HFFc6 (cell line): Measurements from ENCODE around the gene NELFE. TPM values are rescaled to one million over a fixed set of nuclear protein-coding genes. Genes with fewer than 3 reads are reported as not detected.

Experiments used
- DNase-seq: peaks from one replicate; pipeline ENCODE4 v3.0.0-alpha.2; 2018
- H3K27ac Mint-ChIP-seq: 2 replicates; pipeline ENCODE4 v1.8.0; 2020; ENCODE audit warnings: mild to moderate bottlenecking, mixed read lengths
- H3K27me3 Mint-ChIP-seq: 2 replicates; pipeline ENCODE4 v1.8.0; 2021; ENCODE audit warnings: mild to moderate bottlenecking, moderate library complexity, mixed read lengths; ENCODE audit not compliant: insufficient read depth
- H3K36me3 Mint-ChIP-seq: 2 replicates; pipeline ENCODE4 v1.8.0; 2021; ENCODE audit warnings: low read depth, mixed read lengths
- H3K4me1 Mint-ChIP-seq: 2 replicates; pipeline ENCODE4 v1.8.0; 2020; ENCODE audit warnings: low read depth, mixed read lengths
- H3K4me3 Mint-ChIP-seq: 2 replicates; pipeline ENCODE4 v1.8.0; 2020; ENCODE audit warnings: mild to moderate bottlenecking, moderate library complexity, mixed read lengths
- H3K9me3 Mint-ChIP-seq: 2 replicates; pipeline ENCODE4 v1.8.0; 2020; ENCODE audit warnings: mild to moderate bottlenecking, mixed read lengths
- total RNA-seq, 6 experiments: library from RNA; stranded (reverse); fragmentation: NEBNext Ultra II Directional; extraction: Animal tissue kit (Norgen Biotek cat#: 25700); gene quantifications; 2 replicates in 1 of 6; 3 replicates in 5 of 6; pipeline ENCODE4 v1.2.3, GENCODE V29; 2021
- TF ChIP-seq, protein P1 (sequence below): fragments of 200-600 bp; sonication (generic); IDR thresholded peaks from 2 replicates; pipeline ENCODE4 v1.5.0; 2021; ENCODE audit warnings: antibody characterized with exemption, mild to moderate bottlenecking

Gene NELFE
- total RNA-seq, 6 experiments from 2014 or later = 63.4 to 87.0 (median 78.7) TPM

GRCh38 chr6:31966997-31967925, 8.5 kb upstream of the NELFE start:
- TF ChIP-seq, protein P1, sequence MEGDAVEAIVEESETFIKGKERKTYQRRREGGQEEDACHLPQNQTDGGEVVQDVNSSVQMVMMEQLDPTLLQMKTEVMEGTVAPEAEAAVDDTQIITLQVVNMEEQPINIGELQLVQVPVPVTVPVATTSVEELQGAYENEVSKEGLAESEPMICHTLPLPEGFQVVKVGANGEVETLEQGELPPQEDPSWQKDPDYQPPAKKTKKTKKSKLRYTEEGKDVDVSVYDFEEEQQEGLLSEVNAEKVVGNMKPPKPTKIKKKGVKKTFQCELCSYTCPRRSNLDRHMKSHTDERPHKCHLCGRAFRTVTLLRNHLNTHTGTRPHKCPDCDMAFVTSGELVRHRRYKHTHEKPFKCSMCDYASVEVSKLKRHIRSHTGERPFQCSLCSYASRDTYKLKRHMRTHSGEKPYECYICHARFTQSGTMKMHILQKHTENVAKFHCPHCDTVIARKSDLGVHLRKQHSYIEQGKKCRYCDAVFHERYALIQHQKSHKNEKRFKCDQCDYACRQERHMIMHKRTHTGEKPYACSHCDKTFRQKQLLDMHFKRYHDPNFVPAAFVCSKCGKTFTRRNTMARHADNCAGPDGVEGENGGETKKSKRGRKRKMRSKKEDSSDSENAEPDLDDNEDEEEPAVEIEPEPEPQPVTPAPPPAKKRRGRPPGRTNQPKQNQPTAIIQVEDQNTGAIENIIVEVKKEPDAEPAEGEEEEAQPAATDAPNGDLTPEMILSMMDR = no peak
- Mint-ChIP-seq H3K27me3 (peaks cover 17% of the 10 kb centered on the region), H3K4me3 (no peak overlapping the region), H3K27ac (no peak overlapping the region), H3K9me3 (peaks cover 3% of the 10 kb centered on the region; the same call in 1 of the 2 replicates), H3K4me1 (peaks cover 19% of the 10 kb centered on the region), H3K36me3 (peaks cover 26% of the 10 kb centered on the region)
- no peak for DNase-seq

DNA sequence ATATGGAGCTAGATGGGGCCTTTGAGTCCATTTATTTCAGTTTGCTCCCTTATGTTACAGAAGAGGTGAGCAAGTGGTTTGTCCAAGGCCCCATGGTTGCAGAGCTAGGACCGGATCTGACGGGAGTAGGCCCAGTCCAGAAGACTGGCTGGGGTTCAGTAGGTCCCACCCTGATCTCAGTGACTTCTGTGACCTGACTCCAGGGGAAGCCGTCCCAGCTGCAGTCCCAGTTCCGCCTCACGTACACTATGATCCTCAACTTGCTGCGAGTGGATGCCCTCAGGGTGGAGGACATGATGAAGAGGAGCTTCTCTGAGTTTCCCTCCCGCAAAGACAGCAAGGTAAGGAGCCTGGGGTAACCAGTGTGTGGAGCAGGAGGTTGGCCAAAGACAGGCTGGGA, 7.7 kb upstream of the NELFE start:
- Mint-ChIP-seq H3K36me3 (peaks cover 29% of the 10 kb centered on the region), H3K4me1 (peaks cover 19% of the 10 kb centered on the region), H3K27me3 (peaks cover 9% of the 10 kb centered on the region), H3K9me3 (no peaks in the 10 kb centered on the region), H3K4me3 (no peak overlapping the region), H3K27ac (no peak overlapping the region)
- DNase-seq = no peak
- TF ChIP-seq, protein P1 = no peak

DNA sequence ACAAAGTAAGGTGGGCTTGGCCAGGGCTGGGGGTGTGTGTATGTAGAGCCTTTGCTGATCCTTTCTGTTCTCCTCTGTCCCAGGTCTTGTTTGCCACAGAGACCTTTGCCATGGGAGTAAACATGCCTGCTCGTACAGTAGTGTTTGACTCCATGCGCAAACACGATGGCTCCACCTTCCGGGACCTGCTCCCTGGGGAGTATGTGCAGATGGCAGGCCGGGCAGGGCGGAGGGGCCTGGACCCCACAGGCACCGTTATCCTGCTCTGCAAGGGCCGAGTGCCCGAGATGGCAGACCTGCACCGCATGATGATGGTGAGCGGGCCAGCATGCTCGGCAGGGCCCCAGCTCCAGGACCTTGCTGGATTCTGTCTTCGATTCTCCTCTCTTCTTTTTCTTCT, 6.9 kb upstream of the NELFE start:
- Mint-ChIP-seq H3K36me3 (peaks cover 31% of the 10 kb centered on the region), H3K27ac (no peak overlapping the region), H3K27me3 (peaks cover 8% of the 10 kb centered on the region), H3K4me1 (peaks cover 19% of the 10 kb centered on the region), H3K9me3 (no peaks in the 10 kb centered on the region), H3K4me3 (no peak overlapping the region)
- no peak for DNase-seq
- TF ChIP-seq, protein P1 = no peak

DNA sequence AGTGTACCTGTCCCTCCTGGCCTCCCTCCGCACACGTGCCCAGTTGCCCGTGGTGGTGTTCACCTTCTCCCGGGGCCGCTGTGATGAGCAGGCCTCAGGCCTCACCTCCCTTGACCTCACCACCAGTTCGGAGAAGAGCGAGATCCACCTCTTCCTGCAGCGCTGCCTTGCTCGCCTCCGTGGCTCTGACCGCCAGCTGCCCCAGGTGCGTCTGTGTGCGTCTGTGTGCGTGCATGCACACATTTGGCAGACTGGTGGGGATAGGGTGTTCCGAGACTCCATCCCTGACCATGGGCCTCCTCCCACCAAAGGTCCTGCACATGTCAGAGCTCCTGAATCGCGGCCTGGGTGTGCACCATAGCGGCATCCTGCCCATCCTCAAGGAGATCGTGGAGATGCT, 5.2 kb upstream of the NELFE start:
- peaks cover 18% of the 10 kb centered on the region for H3K36me3 Mint-ChIP-seq
- no peak overlapping the region for H3K4me3 Mint-ChIP-seq
- TF ChIP-seq, protein P1 = no peak
- peaks cover 2% of the 10 kb centered on the region for H3K27me3 Mint-ChIP-seq
- H3K4me1 Mint-ChIP-seq = peaks cover 15% of the 10 kb centered on the region
- no peak overlapping the region for H3K27ac Mint-ChIP-seq
- DNase-seq = no peak
- H3K9me3 Mint-ChIP-seq = no peaks in the 10 kb centered on the region

DNA sequence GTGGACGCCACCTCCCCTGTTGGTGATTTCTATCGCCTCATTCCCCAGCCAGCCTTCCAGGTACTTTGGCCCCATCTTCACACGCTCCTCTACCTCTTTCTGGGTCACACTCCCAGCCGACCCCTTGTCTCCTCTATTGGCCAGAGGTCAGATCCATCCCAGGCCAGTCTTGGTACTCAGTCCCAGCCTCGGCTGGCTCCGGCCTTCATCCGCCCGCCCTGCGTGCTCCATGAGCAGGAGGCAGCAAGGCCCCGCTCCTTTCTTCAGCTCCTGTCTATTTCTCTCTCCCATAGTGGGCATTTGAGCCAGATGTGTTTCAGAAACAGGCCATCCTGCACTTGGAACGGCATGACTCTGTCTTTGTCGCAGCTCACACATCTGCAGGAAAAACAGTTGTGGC, 2.8 kb upstream of the NELFE start:
- no peak for DNase-seq
- H3K27me3 Mint-ChIP-seq = peaks cover 3% of the 10 kb centered on the region
- H3K36me3 Mint-ChIP-seq = peaks cover 17% of the 10 kb centered on the region
- H3K4me3 Mint-ChIP-seq = no peak overlapping the region
- H3K9me3 Mint-ChIP-seq = no peaks in the 10 kb centered on the region
- H3K27ac Mint-ChIP-seq = no peak overlapping the region
- peaks cover 32% of the 10 kb centered on the region for H3K4me1 Mint-ChIP-seq
- TF ChIP-seq, protein P1 = no peak
